B cell (primary cell): ENCODE measurements around the gene TBC1D12.

Experiments
- CTCF ChIP-seq: fragments of 200-600 bp; IDR thresholded peaks from one replicate; pipeline ENCODE4 v1.8.0; 2022; ENCODE audit warnings: antibody characterized with exemption, mild to moderate bottlenecking
- EZH2 ChIP-seq: IDR thresholded peaks from 2 replicates; pipeline ENCODE4 v1.6.1; 2012; ENCODE audit warnings: borderline replicate concordance, low read depth, mild to moderate bottlenecking, moderate library complexity, low read length; ENCODE audit not compliant: insufficient read depth, poor library complexity, severe bottlenecking

GRCh38 chr10:94402843-94403379 is 570 bp downstream of the TBC1D12 start:
- TF ChIP-seq CTCF (no peak), EZH2 (no peak)
